Measurements from ENCODE around the gene JAGN1. TPM values are rescaled to one million over a fixed set of nuclear protein-coding genes. Genes with fewer than 3 reads are reported as not detected.
A peak's percentile ranks its signal among the peaks of the same experiment; 100 is the strongest.

JAGN1 gene
- total RNA-seq, 2 experiments from 2014 or later, result 25.0 to 27.8 TPM

GRCh38 chr3:9902372-9903237 lies 12.2 kb downstream of the JAGN1 start, which contains the start of gene IL17RE:
TSS of gene IL17RE (plus strand) at chr3:9902848. CDS start at chr3:9902933, 85 bp downstream.
- POLR2A ChIA-PET, result interaction anchor here (0.6 to 2.6 kb wide), 7 partner anchors 9 to 380 kb away, joined by 3 to 16 read pairs (median 5); partner anchors contain the start of gene JAGN1
- DNase-seq, result no peak
- CTCF ChIA-PET, result interaction anchor here (0.5 to 1.7 kb wide), 7 partner anchors 8 to 76 kb away, joined by 3 to 9 read pairs (median 4); partner anchors contain the start of gene CRELD1
- Mint-ChIP-seq H3K27me3 (no peaks in the 10 kb centered on the region), H3K4me3 (peak within 1 kb of the TSS; percentile 44), H3K36me3 (no peaks in the 10 kb centered on the region), H3K4me1 (ENCODE audit: low read depth) (peaks cover 27% of the 10 kb centered on the region), H3K9me3 (no peaks in the 10 kb centered on the region), H3K27ac (peak within 1 kb of the TSS; percentile 78)
- intact Hi-C loops (cut with micrococcal nuclease), result loop anchor here (2.0 kb wide), 1 partner anchor 14 kb away; the partner anchor contains the start of gene IL17RC

GRCh38 chr3:9903238-9903624 lies 12.8 kb downstream of the JAGN1 start:
- POLR2A ChIA-PET, result interaction anchor here (1.1 to 2.6 kb wide), 4 partner anchors 10 to 43 kb away, joined by 5 to 16 read pairs (median 7); partner anchors contain the start of gene JAGN1
- H3K4me1 Mint-ChIP-seq (ENCODE audit: low read depth), result peaks cover 25% of the 10 kb centered on the region
- H3K4me3 Mint-ChIP-seq, result peak overlapping the region; percentile 44
- H3K27me3 Mint-ChIP-seq, result no peaks in the 10 kb centered on the region
- peak; percentile 53 for DNase-seq
- H3K36me3 Mint-ChIP-seq, result no peaks in the 10 kb centered on the region
- intact Hi-C loops (cut with micrococcal nuclease), result loop anchor here (2.0 kb wide), 1 partner anchor 14 kb away; the partner anchor contains the start of gene IL17RC
- H3K27ac Mint-ChIP-seq, result peak overlapping the region; percentile 29
- no peaks in the 10 kb centered on the region for H3K9me3 Mint-ChIP-seq
- CTCF ChIA-PET, result interaction anchor here (0.5 to 1.7 kb wide), 4 partner anchors 9 to 76 kb away, joined by 3 to 9 read pairs (median 6); no protein-coding TSS in a partner anchor

DNA sequence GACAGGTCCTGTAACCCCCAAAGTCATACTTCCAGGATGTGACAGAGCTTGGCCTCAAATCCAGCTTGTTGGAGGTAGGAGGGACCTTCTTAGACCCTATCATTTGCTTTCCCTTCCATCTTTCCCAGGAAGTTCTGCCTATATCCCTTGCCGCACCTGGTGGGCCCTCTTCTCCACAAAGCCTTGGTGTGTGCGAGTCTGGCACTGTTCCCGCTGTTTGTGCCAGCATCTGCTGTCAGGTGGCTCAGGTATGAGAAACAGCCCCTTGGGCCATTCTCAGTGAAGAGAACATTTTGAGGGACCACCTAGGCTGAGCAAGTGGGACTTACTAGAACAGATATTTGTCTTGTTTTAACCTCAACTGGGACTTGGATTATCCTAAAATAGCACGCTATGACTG lies 13.5 kb downstream of the JAGN1 start:
- intact Hi-C loops (cut with micrococcal nuclease), result loop anchor here (2.0 kb wide), 1 partner anchor 13 kb away; the partner anchor contains the start of gene IL17RC
- no peak overlapping the region for H3K27ac Mint-ChIP-seq

GRCh38 chr3:9906480-9906879 lies 16.1 kb downstream of the JAGN1 start:
- ChIA-PET CTCF (interaction anchor here (1.2 kb wide), 1 partner anchor 27 kb away, joined by 6 read pairs; the partner anchor contains the start of gene CRELD1), POLR2A (no interaction called here)
- Mint-ChIP-seq H3K27ac (no peak overlapping the region), H3K36me3 (no peaks in the 10 kb centered on the region), H3K4me3 (no peak overlapping the region), H3K4me1 (ENCODE audit: low read depth) (peaks cover 39% of the 10 kb centered on the region), H3K9me3 (no peaks in the 10 kb centered on the region), H3K27me3 (no peaks in the 10 kb centered on the region)
- DNase-seq, result no peak
- intact Hi-C loops (cut with micrococcal nuclease), result no loop called here

More for the DNA sequence above, 13.5 kb downstream of the JAGN1 start:
- ChIA-PET CTCF (interaction anchor here (0.6 to 1.7 kb wide), 2 partner anchors 9 to 29 kb away, joined by 3 read pairs; no protein-coding TSS in a partner anchor), POLR2A (interaction anchor here (2.6 kb wide), 1 partner anchor 13 kb away, joined by 16 read pairs; the partner anchor contains the start of gene JAGN1)
- Mint-ChIP-seq H3K4me1 (ENCODE audit: low read depth) (peaks cover 26% of the 10 kb centered on the region), H3K36me3 (no peaks in the 10 kb centered on the region), H3K9me3 (no peaks in the 10 kb centered on the region), H3K4me3 (no peak overlapping the region), H3K27me3 (no peaks in the 10 kb centered on the region)
- no peak for DNase-seq

DNA sequence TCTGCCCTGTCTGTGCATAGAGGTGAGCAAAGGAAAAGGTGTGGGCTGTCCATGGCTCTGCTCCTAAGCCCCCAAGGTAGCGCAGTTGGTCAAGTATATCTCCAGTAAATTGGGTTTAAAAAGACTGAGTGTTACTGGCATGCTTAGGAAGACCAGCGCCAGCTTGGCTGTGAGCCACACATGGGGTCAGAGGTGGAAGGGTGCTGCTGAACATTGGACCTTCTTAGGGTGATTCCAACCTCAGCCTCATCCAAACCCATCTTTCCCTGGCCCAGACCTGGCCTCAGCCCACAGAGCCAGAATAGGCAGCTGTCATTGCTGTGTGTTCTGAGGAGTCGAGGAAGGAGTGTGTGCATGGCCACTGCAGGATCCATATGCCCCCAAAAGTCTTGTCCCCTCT lies 17.9 kb downstream of the JAGN1 start:
- POLR2A ChIA-PET, result no interaction called here
- H3K4me1 Mint-ChIP-seq (ENCODE audit: low read depth), result peaks cover 32% of the 10 kb centered on the region

DNA sequence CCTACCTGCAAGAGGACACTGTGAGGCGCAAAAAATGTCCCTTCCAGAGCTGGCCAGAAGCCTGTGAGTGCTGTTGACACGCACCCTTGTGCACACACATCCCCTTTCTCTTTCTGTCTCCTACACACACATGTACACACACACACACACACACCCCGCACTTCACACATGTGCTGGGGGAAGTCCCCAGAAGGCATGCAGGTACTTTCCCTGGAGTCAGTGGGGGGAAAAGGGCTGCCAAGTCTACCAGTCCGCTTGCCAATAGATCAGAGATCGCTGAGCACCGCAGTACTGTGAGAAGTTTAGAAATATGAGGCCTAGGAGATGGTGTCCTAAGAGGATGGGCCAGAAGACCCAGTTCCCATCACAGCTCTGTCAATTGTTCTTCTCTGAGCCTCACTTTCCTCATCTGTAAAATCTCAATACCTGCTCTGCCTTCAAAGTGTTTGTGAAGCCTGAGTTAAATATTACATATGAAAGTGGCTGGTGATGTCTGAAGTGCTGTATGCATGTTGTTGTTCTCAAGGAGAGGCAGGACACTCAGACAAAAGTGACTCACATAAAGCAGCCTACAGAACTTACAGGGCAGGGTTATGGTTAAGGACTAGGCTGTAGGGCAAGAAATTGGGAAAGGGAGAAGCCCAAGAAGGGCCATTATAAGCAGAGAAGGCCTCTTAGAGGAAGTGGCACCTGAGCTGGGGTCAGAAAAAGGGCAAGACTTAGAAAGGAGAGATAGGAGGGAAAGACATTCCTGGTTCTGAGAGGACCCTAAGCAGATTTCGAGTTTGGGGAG lies 19.0 kb downstream of the JAGN1 start:
- CTCF ChIA-PET, result interaction anchor here (0.9 to 1.3 kb wide), 2 partner anchors 22 to 23 kb away, joined by 3 to 4 read pairs; no protein-coding TSS in a partner anchor
- peak; percentile 53 for DNase-seq

More for the DNA sequence above, 17.9 kb downstream of the JAGN1 start:
- Mint-ChIP-seq H3K4me3 (no peak overlapping the region), H3K27ac (no peak overlapping the region), H3K36me3 (peaks cover 3% of the 10 kb centered on the region), H3K9me3 (peaks cover 3% of the 10 kb centered on the region), H3K27me3 (peaks cover 2% of the 10 kb centered on the region)
- intact Hi-C loops (cut with micrococcal nuclease), result loop anchor here (2.0 kb wide), 1 partner anchor 17 kb away; the partner anchor contains the start of gene JAGN1
- no peak for DNase-seq
- CTCF ChIA-PET, result no interaction called here

GRCh38 chr3:9911863-9912262 lies 21.5 kb downstream of the JAGN1 start:
- ChIA-PET POLR2A (interaction anchor here (0.8 to 1.8 kb wide), 4 partner anchors 10 to 21 kb away, joined by 3 to 4 read pairs (median 4); no protein-coding TSS in a partner anchor), CTCF (interaction anchor here (0.8 to 6.8 kb wide), 3 partner anchors 7 to 63 kb away, joined by 3 to 54 read pairs (median 3); partner anchors contain the start of gene CRELD1)
- peaks cover 37% of the 10 kb centered on the region for H3K4me1 Mint-ChIP-seq (ENCODE audit: low read depth)
- no peak for DNase-seq
- H3K4me3 Mint-ChIP-seq, result no peak overlapping the region
- H3K27me3 Mint-ChIP-seq, result peaks cover 2% of the 10 kb centered on the region
- peaks cover 3% of the 10 kb centered on the region for H3K9me3 Mint-ChIP-seq
- H3K36me3 Mint-ChIP-seq, result peaks cover 3% of the 10 kb centered on the region
- intact Hi-C loops (cut with micrococcal nuclease), result no loop called here
- H3K27ac Mint-ChIP-seq, result no peak overlapping the region

More for the DNA sequence above, 19.0 kb downstream of the JAGN1 start:
- Mint-ChIP-seq H3K4me1 (ENCODE audit: low read depth) (peaks cover 26% of the 10 kb centered on the region), H3K4me3 (no peak overlapping the region), H3K36me3 (peaks cover 3% of the 10 kb centered on the region), H3K9me3 (peaks cover 3% of the 10 kb centered on the region), H3K27ac (peak overlapping the region; percentile 64), H3K27me3 (peaks cover 2% of the 10 kb centered on the region)
- POLR2A ChIA-PET, result no interaction called here
- intact Hi-C loops (cut with micrococcal nuclease), result loop anchor here (2.0 kb wide), 1 partner anchor 19 kb away; the partner anchor contains the start of gene JAGN1

GRCh38 chr3:9912294-9912935 lies 22.0 kb downstream of the JAGN1 start:
- CTCF ChIA-PET, result interaction anchor here (0.8 to 6.8 kb wide), 4 partner anchors 8 to 70 kb away, joined by 3 to 54 read pairs (median 3); partner anchors contain the start of gene CRELD1
- DNase-seq, result peak; percentile 42
- Mint-ChIP-seq H3K9me3 (peaks cover 3% of the 10 kb centered on the region), H3K36me3 (peaks cover 3% of the 10 kb centered on the region), H3K27me3 (peaks cover 2% of the 10 kb centered on the region), H3K4me1 (ENCODE audit: low read depth) (peaks cover 37% of the 10 kb centered on the region), H3K4me3 (no peak overlapping the region), H3K27ac (peak overlapping the region; percentile 29)
- POLR2A ChIA-PET, result interaction anchor here (0.6 to 1.8 kb wide), 6 partner anchors 10 to 104 kb away, joined by 3 to 4 read pairs (median 3); partner anchors contain the start of gene CRELD1
- intact Hi-C loops (cut with micrococcal nuclease), result no loop called here

DNA sequence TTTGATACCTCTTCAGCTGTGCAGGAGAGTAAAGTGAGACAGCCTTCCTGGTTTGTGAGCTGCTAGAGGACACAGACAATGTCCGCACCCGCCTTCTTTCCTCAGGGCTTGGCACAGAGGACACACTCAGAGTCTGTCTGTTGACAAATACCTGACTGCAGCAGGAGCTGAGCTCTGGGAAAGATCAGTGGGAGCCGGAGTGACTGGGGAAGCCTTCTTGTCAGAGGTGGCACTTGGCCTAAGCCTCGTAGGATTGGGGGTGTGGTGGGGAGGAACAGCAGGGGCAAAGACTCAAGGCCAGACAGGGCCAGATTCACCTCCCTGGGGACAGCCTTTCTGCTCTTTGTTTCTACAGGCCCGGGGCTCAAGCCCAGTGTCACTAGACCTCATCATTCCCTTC lies 23.2 kb downstream of the JAGN1 start:
- intact Hi-C loops (cut with micrococcal nuclease), result no loop called here
- H3K36me3 Mint-ChIP-seq, result peaks cover 3% of the 10 kb centered on the region
- ChIA-PET CTCF (interaction anchor here (0.8 to 6.8 kb wide), 6 partner anchors 11 to 350 kb away, joined by 3 to 54 read pairs (median 3); partner anchors contain the start of genes CRELD1 and IL17RE), POLR2A (interaction anchor here (0.9 to 1.8 kb wide), 2 partner anchors 18 to 19 kb away, joined by 4 read pairs; no protein-coding TSS in a partner anchor)
- H3K4me1 Mint-ChIP-seq (ENCODE audit: low read depth), result peaks cover 37% of the 10 kb centered on the region
- H3K27ac Mint-ChIP-seq, result no peak overlapping the region
- no peak overlapping the region for H3K4me3 Mint-ChIP-seq
- H3K27me3 Mint-ChIP-seq, result peaks cover 2% of the 10 kb centered on the region
- peaks cover 3% of the 10 kb centered on the region for H3K9me3 Mint-ChIP-seq
- no peak for DNase-seq

DNA sequence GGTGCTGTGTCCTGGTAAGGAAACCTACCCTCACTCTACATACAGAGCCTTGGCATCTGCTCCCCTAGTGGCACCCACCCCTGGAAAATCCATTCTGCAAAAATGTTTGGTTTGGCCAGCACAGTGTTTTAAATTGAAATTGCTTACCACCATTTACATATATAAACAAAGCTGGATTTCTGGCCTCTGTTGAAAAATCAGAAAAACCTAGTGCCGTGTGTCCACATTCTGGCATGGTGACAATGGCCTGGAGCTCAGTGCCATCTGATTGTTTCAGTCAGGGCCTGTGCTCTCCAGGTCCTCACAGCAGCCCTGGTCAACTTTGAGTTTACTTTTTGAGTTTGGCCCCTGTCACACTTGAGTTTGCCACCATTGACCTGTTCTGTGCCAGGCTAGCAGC lies 23.6 kb downstream of the JAGN1 start:
- Mint-ChIP-seq H3K4me3 (no peak overlapping the region), H3K9me3 (peaks cover 3% of the 10 kb centered on the region), H3K36me3 (peaks cover 3% of the 10 kb centered on the region), H3K27ac (no peak overlapping the region), H3K4me1 (ENCODE audit: low read depth) (peaks cover 35% of the 10 kb centered on the region), H3K27me3 (peaks cover 2% of the 10 kb centered on the region)
- DNase-seq, result no peak
- CTCF ChIA-PET, result interaction anchor here (0.8 to 6.8 kb wide), 5 partner anchors 11 to 350 kb away, joined by 3 to 54 read pairs (median 3); partner anchors contain the start of genes CRELD1 and IL17RE
- POLR2A ChIA-PET, result interaction anchor here (0.9 kb wide), 1 partner anchor 18 kb away, joined by 4 read pairs; no protein-coding TSS in a partner anchor
- intact Hi-C loops (cut with micrococcal nuclease), result no loop called here
